ENCODE data around the gene NPLOC4.

Gene NPLOC4

GRCh38 chr17:81524865-81525159 is 112.1 kb downstream of the NPLOC4 start:
- TF ChIP-seq, protein P1, sequence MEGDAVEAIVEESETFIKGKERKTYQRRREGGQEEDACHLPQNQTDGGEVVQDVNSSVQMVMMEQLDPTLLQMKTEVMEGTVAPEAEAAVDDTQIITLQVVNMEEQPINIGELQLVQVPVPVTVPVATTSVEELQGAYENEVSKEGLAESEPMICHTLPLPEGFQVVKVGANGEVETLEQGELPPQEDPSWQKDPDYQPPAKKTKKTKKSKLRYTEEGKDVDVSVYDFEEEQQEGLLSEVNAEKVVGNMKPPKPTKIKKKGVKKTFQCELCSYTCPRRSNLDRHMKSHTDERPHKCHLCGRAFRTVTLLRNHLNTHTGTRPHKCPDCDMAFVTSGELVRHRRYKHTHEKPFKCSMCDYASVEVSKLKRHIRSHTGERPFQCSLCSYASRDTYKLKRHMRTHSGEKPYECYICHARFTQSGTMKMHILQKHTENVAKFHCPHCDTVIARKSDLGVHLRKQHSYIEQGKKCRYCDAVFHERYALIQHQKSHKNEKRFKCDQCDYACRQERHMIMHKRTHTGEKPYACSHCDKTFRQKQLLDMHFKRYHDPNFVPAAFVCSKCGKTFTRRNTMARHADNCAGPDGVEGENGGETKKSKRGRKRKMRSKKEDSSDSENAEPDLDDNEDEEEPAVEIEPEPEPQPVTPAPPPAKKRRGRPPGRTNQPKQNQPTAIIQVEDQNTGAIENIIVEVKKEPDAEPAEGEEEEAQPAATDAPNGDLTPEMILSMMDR (IDR thresholded peaks at IDR 0.05) = no peak
- Histone ChIP-seq H3K4me2 (ENCODE audit: low read length) (no peak overlapping the region), H3K9me3 (ENCODE audit: control insufficient read depth, low read length) (no peaks in the 10 kb centered on the region), H3K79me2 (peaks cover 3% of the 10 kb centered on the region), H3K27ac (no peak overlapping the region), H2AFZ (no peak overlapping the region), H3K4me3 (ENCODE audit: low read depth, low read length) (no peak overlapping the region), H3K4me1 (peaks cover 11% of the 10 kb centered on the region), H3K36me3 (ENCODE audit: control insufficient read depth, insufficient read depth, low read length) (no peaks in the 10 kb centered on the region), H3K27me3 (ENCODE audit: control insufficient read depth, insufficient read depth, low read length) (no peaks in the 10 kb centered on the region), H3K9ac (no peak overlapping the region)

DNA sequence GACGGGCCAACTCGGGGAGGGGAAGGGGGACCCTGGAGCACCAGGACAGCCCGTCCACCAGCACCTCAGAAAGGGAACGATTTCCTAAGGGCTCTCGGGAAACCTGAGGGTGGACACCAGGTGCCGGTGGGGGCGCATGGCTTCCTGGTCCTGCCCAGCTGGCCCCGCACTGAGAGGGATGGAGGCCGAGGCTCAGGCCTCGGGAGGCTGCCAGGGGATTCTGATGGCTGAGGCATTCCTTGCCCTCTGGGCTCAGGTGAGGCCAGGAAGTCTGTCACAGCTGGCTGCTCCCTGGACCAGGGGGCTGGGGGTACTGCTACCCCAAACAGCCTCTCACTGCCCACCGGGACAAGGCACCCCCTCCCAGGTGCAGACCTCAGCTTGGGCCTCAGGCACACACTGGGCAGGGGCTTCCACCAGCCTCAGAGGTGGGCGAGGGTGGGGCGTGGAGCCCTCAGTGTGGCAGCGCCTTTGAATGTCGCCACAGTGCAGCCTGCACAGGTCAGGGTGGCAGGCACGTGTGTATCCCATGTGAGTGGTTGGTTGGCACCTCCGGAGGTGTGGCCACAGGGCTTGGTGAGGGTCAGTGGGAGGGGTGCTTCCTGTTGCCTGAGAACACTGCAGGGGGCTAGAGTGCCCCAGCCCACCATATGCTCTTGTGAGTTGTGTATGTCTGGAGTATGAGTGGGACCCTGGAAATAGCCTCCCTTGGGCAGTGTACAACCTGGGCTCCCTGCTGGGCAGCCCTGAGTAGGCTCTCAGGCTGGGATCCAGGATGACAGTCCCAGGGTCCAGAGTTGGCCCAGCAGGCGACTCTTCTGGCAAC is 112.7 kb downstream of the NPLOC4 start:
- peaks cover 11% of the 10 kb centered on the region for H3K4me1 ChIP-seq
- H3K36me3 ChIP-seq (ENCODE audit: control insufficient read depth, insufficient read depth, low read length) = no peaks in the 10 kb centered on the region
- no peak overlapping the region for H3K9ac ChIP-seq
- no peak overlapping the region for H2AFZ ChIP-seq
- no peaks in the 10 kb centered on the region for H3K27me3 ChIP-seq (ENCODE audit: control insufficient read depth, insufficient read depth, low read length)
- no peak overlapping the region for H3K27ac ChIP-seq
- no peak overlapping the region for H3K4me3 ChIP-seq (ENCODE audit: low read depth, low read length)
- TF ChIP-seq, protein P1 (IDR thresholded peaks at IDR 0.05) = no peak
- H3K9me3 ChIP-seq (ENCODE audit: control insufficient read depth, low read length) = no peaks in the 10 kb centered on the region
- H3K79me2 ChIP-seq = peaks cover 3% of the 10 kb centered on the region
- H3K4me2 ChIP-seq (ENCODE audit: low read length) = no peak overlapping the region

GRCh38 chr17:81523402-81524038 is 113.4 kb downstream of the NPLOC4 start:
- Histone ChIP-seq H3K27ac (no peak overlapping the region), H3K27me3 (ENCODE audit: control insufficient read depth, insufficient read depth, low read length) (no peaks in the 10 kb centered on the region), H3K4me3 (ENCODE audit: low read depth, low read length) (no peak overlapping the region)

DNA sequence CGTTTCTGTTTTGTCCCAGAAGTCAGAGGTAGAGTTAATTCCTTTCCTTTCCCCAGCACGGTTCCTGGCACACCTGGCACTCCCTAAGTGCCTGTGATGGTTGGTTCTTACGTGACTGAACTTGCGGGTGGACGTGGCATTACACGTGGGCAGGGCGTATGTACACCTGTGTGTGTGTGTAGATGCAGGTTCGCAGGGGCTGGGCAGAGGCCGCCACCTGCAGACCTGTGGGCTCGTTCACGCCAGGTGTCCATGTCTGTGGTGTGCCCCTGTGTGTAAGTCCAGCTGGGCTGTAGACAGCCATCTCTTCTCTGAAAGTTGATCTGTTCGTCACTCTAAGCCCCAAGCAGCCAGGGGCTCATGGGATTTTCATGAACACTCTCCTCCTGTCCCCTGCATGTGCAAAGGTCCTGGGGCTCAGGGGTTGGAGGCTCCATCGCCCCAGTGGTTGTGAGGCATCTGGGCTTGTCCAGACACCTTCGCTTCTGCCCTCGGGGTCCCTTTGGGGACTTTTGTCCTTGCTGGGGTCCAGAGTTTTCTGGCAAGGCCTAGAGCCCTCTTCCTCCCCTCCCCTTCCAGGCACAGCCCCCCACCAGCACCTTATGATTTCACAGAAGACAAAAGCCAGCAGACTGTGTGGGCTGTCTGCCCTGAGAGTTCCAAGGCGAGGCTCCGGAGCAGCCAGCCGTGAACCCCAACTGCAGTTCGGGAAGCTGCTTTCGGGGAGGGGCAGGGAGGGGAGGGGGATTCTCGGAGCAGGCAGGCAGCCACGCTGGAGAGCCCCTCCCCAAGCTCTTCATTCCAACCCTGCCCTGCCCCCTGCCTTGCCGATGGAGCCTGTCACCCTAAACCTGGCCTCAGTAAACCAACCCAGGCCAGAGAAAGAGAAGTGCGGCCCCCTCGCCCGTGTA is 114.2 kb downstream of the NPLOC4 start:
- peaks cover 3% of the 10 kb centered on the region for H3K79me2 ChIP-seq
- no peaks in the 10 kb centered on the region for H3K36me3 ChIP-seq (ENCODE audit: control insufficient read depth, insufficient read depth, low read length)
- H3K9ac ChIP-seq = no peak overlapping the region
- H3K4me1 ChIP-seq = peaks cover 11% of the 10 kb centered on the region
- H3K27me3 ChIP-seq (ENCODE audit: control insufficient read depth, insufficient read depth, low read length) = no peaks in the 10 kb centered on the region
- no peak overlapping the region for H2AFZ ChIP-seq
- H3K27ac ChIP-seq = no peak overlapping the region
- no peaks in the 10 kb centered on the region for H3K9me3 ChIP-seq (ENCODE audit: control insufficient read depth, low read length)
- no peak overlapping the region for H3K4me2 ChIP-seq (ENCODE audit: low read length)
- no peak overlapping the region for H3K4me3 ChIP-seq (ENCODE audit: low read depth, low read length)
- TF ChIP-seq, protein P1 (IDR thresholded peaks at IDR 0.05) = no peak

More at GRCh38 chr17:81523402-81524038, 113.4 kb downstream of the NPLOC4 start:
- TF ChIP-seq, protein P1 (IDR thresholded peaks at IDR 0.05) = no peak
- no peaks in the 10 kb centered on the region for H3K36me3 ChIP-seq (ENCODE audit: control insufficient read depth, insufficient read depth, low read length)
- H3K4me2 ChIP-seq (ENCODE audit: low read length) = no peak overlapping the region
- peaks cover 3% of the 10 kb centered on the region for H3K79me2 ChIP-seq
- no peak overlapping the region for H3K9ac ChIP-seq
- no peak overlapping the region for H2AFZ ChIP-seq
- peaks cover 11% of the 10 kb centered on the region for H3K4me1 ChIP-seq
- H3K9me3 ChIP-seq (ENCODE audit: control insufficient read depth, low read length) = no peaks in the 10 kb centered on the region
